GM18505 (cell line): ENCODE results near the gene UBE2E2.

Experiments used
- ATAC-seq: cut with Tn5 transposase; IDR thresholded peaks from one replicate; pipeline ENCODE4 v1.9.1; 2021; ENCODE audit not compliant: unreplicated experiment
- POLR2A ChIP-seq: IDR thresholded peaks from 4 replicates; pipeline ENCODE4 v1.6.1; 2011; ENCODE audit warnings: borderline replicate concordance; ENCODE audit not compliant: insufficient read depth, insufficient read length; ENCODE audit errors: extremely low read depth

Gene UBE2E2

GRCh38 chr3:23239211-23240068, 36.3 kb downstream of the UBE2E2 start:
- TF ChIP-seq POLR2A: no peak

GRCh38 chr3:23240171-23240785, 37.2 kb downstream of the UBE2E2 start:
- ATAC-seq: no peak

More at GRCh38 chr3:23239211-23240068, 36.3 kb downstream of the UBE2E2 start:
- no peak for ATAC-seq

GRCh38 chr3:23241256-23241655, 38.1 kb downstream of the UBE2E2 start:
- no peak for TF ChIP-seq POLR2A
- no peak for ATAC-seq

More at GRCh38 chr3:23240171-23240785, 37.2 kb downstream of the UBE2E2 start:
- TF ChIP-seq POLR2A: no peak

GRCh38 chr3:23242106-23242505, 39.0 kb downstream of the UBE2E2 start:
- no peak for TF ChIP-seq POLR2A
- ATAC-seq: no peak

- no peak for TF ChIP-seq POLR2A
- ATAC-seq: no peak
Measured at GRCh38 chr3:23244324-23245041, 41.4 kb downstream of the UBE2E2 start.

GRCh38 chr3:23246651-23247050, 43.5 kb downstream of the UBE2E2 start:
- no peak for ATAC-seq
- TF ChIP-seq POLR2A: no peak

- no peak for TF ChIP-seq POLR2A
- no peak for ATAC-seq
Measured at GRCh38 chr3:23248594-23249131, 45.5 kb downstream of the UBE2E2 start.

GRCh38 chr3:23249961-23250360, 46.8 kb downstream of the UBE2E2 start:
- no peak for ATAC-seq
- no peak for TF ChIP-seq POLR2A

- no peak for ATAC-seq
- TF ChIP-seq POLR2A: no peak
Measured at GRCh38 chr3:23252122-23252521, 49.0 kb downstream of the UBE2E2 start.

- peak; percentile 90 for ATAC-seq
- no peak for TF ChIP-seq POLR2A
Measured at GRCh38 chr3:23253214-23253613, 50.1 kb downstream of the UBE2E2 start.

- ATAC-seq: no peak
- no peak for TF ChIP-seq POLR2A
Measured at GRCh38 chr3:23254282-23254681, 51.2 kb downstream of the UBE2E2 start.

GRCh38 chr3:23254835-23255234, 51.7 kb downstream of the UBE2E2 start:
- no peak for TF ChIP-seq POLR2A
- no peak for ATAC-seq

GRCh38 chr3:23256741-23257435, 53.8 kb downstream of the UBE2E2 start:
- TF ChIP-seq POLR2A: no peak
- ATAC-seq: no peak
